Iris pigment epithelial cell (primary cell): ENCODE measurements around the gene FSD1L.

ENCODE experiments used
- DNase-seq: peaks from one replicate; pipeline ENCODE4 v3.0.0-alpha.2; 2011; ENCODE audit warnings: low read depth

Gene FSD1L

DNA sequence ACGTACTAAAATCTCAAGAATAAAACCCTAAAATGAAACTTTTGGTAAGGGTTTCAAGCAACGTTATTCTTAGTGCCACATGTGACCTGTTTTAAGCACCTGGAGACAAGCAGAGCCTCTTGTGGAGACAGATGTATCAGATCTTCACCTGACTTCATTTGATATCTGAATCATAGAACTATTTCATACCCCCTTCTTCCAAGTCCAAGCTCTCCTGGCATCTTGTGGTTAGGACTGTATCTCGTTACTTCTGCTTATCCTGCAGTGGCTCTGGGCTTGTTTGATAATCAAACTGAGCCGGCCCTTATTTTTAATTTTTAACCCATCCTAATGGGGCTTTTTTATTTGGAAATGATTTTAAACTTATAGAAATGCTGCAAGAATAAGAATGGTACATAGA lies 11.1 kb upstream of the FSD1L start:
- DNase-seq: no peak

DNA sequence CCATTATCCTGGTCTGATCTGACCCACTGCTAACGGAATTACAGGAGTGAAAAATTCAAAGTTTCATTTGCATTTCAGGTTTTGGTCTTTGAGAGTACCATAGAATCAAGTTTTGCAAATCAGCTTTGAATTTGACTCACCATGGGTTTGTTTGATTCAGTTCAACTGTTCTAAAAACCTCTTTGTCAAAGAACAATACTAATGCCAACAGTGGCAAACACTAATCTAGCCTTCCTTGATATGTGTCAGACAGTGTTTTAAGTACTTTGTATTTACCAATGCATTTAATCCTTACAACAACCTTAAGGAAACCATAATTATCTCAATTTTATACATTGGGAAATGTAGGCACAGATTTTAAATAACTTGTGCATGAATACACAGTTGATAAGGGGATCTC lies 10.1 kb upstream of the FSD1L start:
- DNase-seq: peak; percentile 29

- peak; percentile 97 for DNase-seq
These were observed 9.6 kb upstream of the FSD1L start for GRCh38 chr9:105438141-105438806.

DNA sequence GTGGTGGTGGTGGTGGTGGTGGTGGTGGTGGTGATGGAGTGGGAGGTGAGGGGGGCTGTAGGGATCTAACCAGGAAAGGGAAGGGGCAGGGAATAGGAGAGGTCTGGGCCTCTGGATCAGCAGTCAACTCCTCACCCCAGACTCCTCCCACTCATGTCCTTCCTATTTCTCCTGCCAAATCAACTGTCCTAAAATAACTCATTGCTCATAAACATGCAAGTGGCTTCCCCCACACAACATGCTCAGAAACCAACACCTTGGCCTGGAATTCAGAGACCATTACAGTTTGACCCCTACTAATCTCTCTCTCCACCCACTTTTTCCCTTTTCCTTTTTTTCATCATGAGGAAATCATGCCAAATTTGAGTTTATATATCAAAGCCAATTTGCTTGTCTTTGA lies 8.4 kb upstream of the FSD1L start:
- DNase-seq: peak; percentile 78

DNA sequence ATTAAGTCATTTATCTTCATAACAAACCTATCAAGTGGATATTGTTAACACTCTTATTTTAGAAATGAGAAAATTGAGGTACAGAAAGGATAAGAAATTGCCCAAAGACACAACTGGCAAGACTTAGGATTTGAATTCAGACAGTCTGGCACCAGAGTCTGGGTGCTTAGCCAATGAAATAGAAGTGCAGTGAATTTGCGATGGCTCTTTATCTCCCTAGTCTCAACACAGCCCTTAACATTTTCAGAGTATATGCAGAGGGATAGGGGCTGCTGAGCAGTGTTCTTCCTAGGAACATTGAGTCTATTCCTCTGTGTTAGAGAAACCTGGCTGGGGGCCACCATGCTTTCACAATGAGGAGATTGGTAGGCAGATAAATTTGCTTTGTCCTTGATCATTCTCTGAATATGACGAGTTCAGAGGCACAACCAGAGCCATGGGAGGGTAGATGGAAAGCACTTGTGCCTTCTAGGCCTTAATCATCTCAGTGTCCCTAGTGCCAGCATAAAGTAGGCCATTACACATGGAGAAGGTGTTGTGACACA lies 6.1 kb upstream of the FSD1L start:
- peak; percentile 67 for DNase-seq

DNA sequence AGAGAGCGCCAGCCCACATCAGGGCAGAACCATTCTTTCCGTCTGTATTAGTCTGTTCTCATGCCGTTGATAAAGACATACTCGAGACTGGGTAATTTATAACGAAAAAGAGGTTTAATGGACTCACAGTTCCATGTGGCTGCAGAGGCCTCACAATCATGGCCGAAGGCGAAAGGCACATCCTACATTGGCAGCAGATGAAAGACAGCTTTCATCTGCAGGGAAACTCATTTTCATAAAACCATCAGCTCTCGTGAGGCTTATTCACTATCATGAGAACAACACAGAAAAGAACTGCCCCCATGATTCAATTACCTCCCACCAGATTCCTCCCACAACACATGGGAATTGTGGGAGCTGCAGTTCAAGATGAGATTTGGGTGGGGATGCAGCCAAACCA lies 4.7 kb upstream of the FSD1L start:
- DNase-seq: no peak

- peak; percentile 90 for DNase-seq
These were observed 3.7 kb upstream of the FSD1L start for GRCh38 chr9:105444130-105444529.

DNA sequence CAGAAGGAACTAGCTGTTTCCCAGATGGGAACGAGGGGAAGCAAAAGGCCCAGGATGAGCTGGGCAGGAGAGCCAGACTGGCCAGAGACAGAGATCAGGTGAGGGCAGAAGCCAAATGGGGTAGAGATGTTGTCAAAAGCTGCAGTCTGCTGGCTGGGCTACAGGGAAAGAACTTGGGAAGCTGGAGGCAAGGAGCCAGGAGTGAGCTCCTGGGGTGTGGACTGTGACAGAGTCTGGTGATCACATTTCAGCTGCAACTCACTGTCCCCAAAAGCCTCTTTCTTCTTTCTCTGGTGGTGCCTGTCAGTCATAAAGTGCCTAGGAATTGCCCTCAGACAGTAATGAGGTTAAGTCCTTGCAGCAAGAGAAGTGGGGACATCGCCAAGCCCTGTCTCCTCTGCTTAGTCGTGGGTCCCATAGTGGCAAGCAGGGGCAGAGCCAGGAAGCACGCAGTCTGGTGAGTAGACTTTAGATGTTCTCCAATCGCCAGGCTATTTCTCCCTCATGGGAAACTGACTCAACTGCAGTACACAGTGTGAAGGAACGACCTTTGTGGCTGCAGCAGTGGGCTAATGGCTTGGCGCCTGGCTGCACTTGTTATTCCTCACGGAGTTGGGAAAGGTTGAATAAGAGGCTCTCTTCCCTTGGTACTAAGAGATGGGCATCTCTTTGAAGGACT lies 2.5 kb upstream of the FSD1L start:
- no peak for DNase-seq

GRCh38 chr9:105447386-105447813 lies 434 bp upstream of the FSD1L start:
- DNase-seq: no peak

- peak; percentile 46 for DNase-seq
These were observed 1.2 kb downstream of the FSD1L start for GRCh38 chr9:105449081-105449480.

GRCh38 chr9:105452185-105452584 lies 4.4 kb downstream of the FSD1L start:
- no peak for DNase-seq

DNA sequence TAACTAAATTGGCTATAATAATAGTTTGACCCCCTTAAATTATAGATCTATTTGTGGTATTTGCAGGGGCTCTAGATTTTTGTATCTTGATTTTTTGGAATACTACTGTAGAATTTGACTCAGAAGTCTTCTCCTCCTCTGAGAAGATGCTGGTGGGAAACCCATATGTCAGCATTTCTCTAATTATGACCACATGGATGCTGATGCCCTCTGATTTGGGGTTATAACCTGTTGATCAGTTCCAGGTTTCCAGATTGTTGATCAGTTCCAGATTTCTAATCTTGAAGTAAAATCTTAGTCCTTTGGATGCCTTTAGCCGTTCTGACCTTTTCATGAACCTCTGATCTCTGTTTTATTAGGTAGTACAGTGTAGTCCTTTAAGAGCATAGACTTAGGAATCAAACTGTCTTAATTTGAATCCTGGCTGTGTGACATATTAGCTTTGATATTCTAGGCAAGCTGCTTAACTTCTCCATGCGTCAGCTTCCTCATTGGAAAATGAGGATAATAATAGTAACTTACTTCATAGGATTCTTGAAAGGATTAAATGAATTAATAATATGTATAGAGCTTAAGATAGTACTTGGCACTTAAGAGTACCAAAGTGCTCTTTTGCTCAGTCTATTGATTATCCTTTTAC lies 8.1 kb downstream of the FSD1L start:
- no peak for DNase-seq

GRCh38 chr9:105457560-105458294 lies 9.9 kb downstream of the FSD1L start:
- DNase-seq: no peak

DNA sequence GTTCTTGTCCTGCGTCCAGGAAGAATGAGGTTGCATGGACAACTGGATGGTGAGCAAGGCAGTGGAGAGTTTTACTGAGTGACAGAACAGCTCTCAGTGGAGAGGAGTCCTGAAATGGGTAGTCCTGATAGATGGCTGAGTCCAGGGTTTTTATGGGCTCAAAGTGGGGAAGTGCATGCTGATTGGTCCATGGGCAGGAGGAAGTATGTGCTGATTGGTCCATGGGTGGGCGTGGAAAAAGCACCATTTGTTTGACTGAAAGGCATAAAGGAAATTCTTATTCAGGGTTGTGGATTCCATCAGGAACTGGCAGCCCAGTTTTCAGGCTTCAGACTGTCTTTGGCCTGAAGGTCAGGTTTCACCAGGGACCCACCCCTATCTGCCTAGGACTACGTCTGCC lies 10.6 kb downstream of the FSD1L start:
- no peak for DNase-seq

DNA sequence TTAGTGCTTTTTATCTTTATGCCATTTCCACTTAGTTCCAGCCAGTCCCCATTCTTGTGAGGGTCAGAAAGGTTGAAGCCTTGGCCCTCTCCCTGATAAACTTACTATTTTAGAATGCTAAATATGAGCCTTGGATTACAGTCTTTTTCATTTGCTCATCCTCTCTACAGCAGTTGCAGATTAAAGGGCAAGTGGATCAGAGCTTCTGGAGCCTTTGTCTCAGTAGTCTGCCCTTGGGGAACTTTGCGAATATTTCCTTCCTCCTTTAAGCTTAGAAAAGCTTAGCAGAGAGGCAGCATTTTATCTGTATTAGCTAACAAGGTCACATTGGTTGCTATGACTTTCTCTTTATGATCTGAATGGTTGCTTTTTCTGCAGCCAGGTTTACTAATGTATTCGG lies 11.5 kb downstream of the FSD1L start:
- no peak for DNase-seq

GRCh38 chr9:105466898-105467455 lies 19.1 kb downstream of the FSD1L start:
- peak; percentile 47 for DNase-seq

GRCh38 chr9:105468875-105469274 lies 21.0 kb downstream of the FSD1L start:
- DNase-seq: no peak

DNA sequence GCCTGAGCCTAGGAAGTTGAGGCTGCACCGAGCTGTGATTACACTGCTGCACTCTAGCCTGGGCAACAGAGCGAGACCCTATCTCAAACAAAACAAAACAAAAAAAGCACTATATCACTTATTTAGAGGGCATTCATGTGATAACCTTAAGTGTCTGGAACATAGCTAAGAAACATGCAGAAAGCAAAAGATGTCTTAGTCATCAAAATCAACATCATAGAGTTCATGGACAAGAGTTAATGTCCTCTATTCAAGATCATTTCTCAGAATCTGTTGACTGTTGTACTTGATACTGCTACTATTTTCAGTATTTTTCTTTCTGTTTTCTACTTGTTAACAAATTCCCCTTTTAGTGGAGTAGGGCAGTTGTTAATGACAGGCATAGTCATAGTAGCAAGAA lies 25.4 kb downstream of the FSD1L start:
- DNase-seq: no peak

DNA sequence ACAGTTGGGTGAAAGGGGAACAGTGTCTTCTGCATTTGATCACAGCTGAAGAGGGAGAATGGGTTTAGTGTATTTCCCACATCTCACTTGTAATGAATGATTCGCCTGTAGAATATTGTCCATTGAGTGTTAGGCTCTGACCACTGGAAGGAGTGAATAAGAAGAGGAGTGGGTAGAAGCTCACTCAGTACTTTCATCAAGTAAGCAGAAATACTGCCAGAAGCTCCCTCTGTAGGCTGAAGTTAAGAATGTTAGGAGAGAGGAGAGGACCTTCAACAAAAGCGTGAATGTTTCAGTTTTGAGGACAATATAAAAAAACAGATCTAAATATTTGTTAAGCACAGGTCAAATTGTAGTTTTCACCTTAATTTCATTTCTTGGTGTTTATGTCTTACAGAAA lies 27.5 kb downstream of the FSD1L start:
- peak; percentile 73 for DNase-seq

DNA sequence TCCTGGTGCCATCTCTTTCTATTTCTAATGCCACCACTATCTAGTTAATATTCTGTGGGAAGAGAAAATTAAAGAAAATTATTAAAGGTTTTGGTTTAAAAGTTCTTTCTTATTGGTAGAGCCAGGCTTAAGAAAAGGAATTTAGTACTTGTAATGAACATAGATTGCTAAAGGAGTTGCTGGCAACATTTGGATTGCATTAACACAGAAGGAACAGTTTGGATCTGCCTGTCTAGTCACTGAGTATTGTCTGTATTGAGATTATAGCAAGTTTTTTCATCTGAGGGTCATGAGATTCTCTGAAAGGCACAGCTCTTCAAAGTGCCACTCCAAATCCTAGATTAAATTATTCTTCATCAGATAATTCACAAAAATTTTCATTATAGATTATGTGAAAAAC lies 32.0 kb downstream of the FSD1L start:
- DNase-seq: no peak

DNA sequence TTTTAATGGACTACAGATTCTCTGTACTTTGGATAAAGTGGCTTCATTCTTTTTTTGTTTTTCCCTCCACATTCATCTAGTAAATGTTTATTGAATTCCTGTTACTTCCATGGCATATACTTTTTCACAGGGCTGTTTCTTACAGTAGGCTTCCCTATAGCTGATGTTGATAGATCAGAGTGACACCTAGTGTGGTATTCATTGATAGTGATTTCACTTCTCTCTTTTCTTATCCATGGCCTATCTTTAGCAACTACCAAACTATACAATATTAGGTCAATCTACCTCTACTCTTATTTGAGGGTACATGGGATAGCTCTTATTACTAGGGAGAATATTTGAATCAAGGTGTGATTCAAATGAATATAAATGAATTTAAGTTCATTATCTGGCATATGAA lies 35.8 kb downstream of the FSD1L start:
- DNase-seq: no peak

DNA sequence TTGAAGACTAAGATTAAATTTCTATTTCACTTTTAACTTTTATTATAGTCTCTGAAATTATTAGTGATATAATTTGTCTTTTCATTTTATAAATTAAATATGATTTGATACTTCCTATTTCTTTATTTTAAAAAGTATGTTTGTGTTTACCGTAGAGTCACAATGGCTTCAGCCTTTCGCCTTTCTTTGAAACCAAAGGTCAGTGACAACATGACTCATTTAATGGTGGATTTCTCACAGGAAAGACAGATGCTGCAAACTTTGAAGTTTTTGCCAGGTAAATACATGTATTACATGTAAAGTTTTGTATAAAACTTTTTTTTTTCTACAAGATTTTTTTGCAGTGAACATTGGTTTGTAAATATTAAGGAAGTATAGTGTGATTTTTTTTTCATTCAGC lies 36.4 kb downstream of the FSD1L start:
- no peak for DNase-seq
